GM10266 (cell line): ENCODE results near the gene ZMYND8.

ENCODE experiments used
- DNase-seq: peaks from one replicate; pipeline ENCODE4 v3.0.0; 2012; ENCODE audit errors: extremely low spot score
- CTCF ChIP-seq: IDR thresholded peaks from 2 replicates; pipeline ENCODE4 v1.5.1; 2012; ENCODE audit warnings: mild to moderate bottlenecking, low read depth; ENCODE audit not compliant: control insufficient read depth, insufficient read depth; ENCODE audit errors: missing control alignments

Gene ZMYND8

GRCh38 chr20:47316776-47317126 is 39.7 kb downstream of the ZMYND8 start:
- no peak for DNase-seq

GRCh38 chr20:47315339-47316056 is 41.0 kb downstream of the ZMYND8 start:
- no peak for DNase-seq

More at GRCh38 chr20:47316776-47317126, 39.7 kb downstream of the ZMYND8 start:
- no peak for TF ChIP-seq CTCF

GRCh38 chr20:47314647-47315338 is 41.7 kb downstream of the ZMYND8 start:
- no peak for DNase-seq
- no peak for TF ChIP-seq CTCF

More at GRCh38 chr20:47315339-47316056, 41.0 kb downstream of the ZMYND8 start:
- no peak for TF ChIP-seq CTCF

- DNase-seq, result no peak
- TF ChIP-seq CTCF, result no peak
These were observed 44.4 kb downstream of the ZMYND8 start for GRCh38 chr20:47311967-47312681.

GRCh38 chr20:47311211-47311610 is 45.3 kb downstream of the ZMYND8 start:
- no peak for DNase-seq
- TF ChIP-seq CTCF, result no peak

- TF ChIP-seq CTCF, result no peak
- DNase-seq, result no peak
These were observed 45.8 kb downstream of the ZMYND8 start for GRCh38 chr20:47310729-47311128.
